Osteoblast (primary cell): Measurements from ENCODE around the gene AIF1L. TPM values are rescaled to one million over a fixed set of nuclear protein-coding genes. Genes with fewer than 3 reads are reported as not detected.

Experiments
- DNase-seq: peaks from one replicate; pipeline ENCODE4 v3.0.0; 2011; ENCODE audit warnings: low spot score, mixed read lengths; ENCODE audit not compliant: insufficient read length; ENCODE audit errors: missing footprints
- H2AFZ ChIP-seq: 2 replicates; pipeline ENCODE4 v1.6.0; 2011; ENCODE audit warnings: mild to moderate bottlenecking, low read length
- H3K27ac ChIP-seq: 2 replicates; pipeline ENCODE4 v1.5.1; 2011; ENCODE audit warnings: mild to moderate bottlenecking, low read depth, low read length, moderate library complexity
- H3K27me3 ChIP-seq: 2 replicates; pipeline ENCODE4 v1.6.0; 2012; ENCODE audit warnings: mild to moderate bottlenecking, control low read depth, inconsistent platforms, low read length, moderate library complexity; ENCODE audit not compliant: insufficient read depth
- H3K36me3 ChIP-seq: 2 replicates; pipeline ENCODE4 v1.5.1; 2011; ENCODE audit warnings: mild to moderate bottlenecking, low read length, control low read depth, moderate library complexity; ENCODE audit not compliant: insufficient read depth
- H3K4me1 ChIP-seq: 2 replicates; pipeline ENCODE4 v1.5.1; 2011; ENCODE audit warnings: mild to moderate bottlenecking, low read length, control low read depth, moderate library complexity; ENCODE audit not compliant: insufficient read depth
- H3K4me2 ChIP-seq: 2 replicates; pipeline ENCODE4 v1.6.0; 2011; ENCODE audit warnings: mild to moderate bottlenecking, low read length; ENCODE audit not compliant: insufficient read depth
- H3K4me3 ChIP-seq: fragments of 200-600 bp; sonication (generic); 3 replicates; pipeline ENCODE4 v1.5.1; 2012; ENCODE audit warnings: mild to moderate bottlenecking, low read length, inconsistent platforms; ENCODE audit not compliant: insufficient read depth
- H3K79me2 ChIP-seq: 2 replicates; pipeline ENCODE4 v1.6.0; 2012; ENCODE audit warnings: mild to moderate bottlenecking, low read length, control low read depth, inconsistent platforms; ENCODE audit not compliant: insufficient read depth
- H3K9me3 ChIP-seq: 2 replicates; pipeline ENCODE4 v1.5.1; 2011; ENCODE audit warnings: low read depth, low read length, control low read depth
- H4K20me1 ChIP-seq: 2 replicates; pipeline ENCODE4 v1.6.0; 2012; ENCODE audit warnings: mild to moderate bottlenecking, low read length, control low read depth; ENCODE audit not compliant: insufficient read depth
- CTCF ChIP-seq: IDR thresholded peaks from 2 replicates; pipeline ENCODE4 v1.5.1; 2011; ENCODE audit warnings: mild to moderate bottlenecking, low read depth, low read length, moderate library complexity; ENCODE audit errors: extremely low read depth
- total RNA-seq: library from RNA; depleted of rRNA; stranded (reverse); fragments of >200 nt; gene quantifications from 2 replicates; pipeline ENCODE4 v1.2.3, GENCODE V29; 2012

Gene AIF1L
- total RNA-seq, 1 donor, result not detected

DNA sequence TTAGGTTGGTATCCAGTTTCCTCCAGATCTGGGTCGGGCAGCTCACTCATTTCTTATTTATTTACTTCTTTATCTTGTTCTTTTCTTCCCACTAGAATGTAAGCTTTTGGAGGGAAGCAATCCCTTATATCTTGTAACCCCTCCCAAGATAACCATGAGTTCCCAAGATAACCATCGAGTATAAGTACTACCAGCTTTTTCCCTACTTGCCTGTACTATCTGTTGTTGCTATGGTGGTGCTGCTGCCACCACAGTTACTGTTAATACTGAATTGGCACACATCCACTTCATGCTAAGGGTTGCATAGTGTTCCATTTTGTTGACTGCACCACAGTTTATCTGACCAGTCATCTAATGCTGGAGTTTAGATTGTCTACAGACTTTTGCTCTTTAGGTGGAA, 48.9 kb downstream of the AIF1L start:
- Histone ChIP-seq H3K27ac (no peak overlapping the region), H3K79me2 (no peaks in the 10 kb centered on the region), H3K4me2 (no peak overlapping the region), H4K20me1 (peaks cover 5% of the 10 kb centered on the region), H3K4me3 (no peak overlapping the region), H3K9me3 (no peaks in the 10 kb centered on the region), H2AFZ (no peak overlapping the region), H3K27me3 (no peaks in the 10 kb centered on the region), H3K36me3 (peaks cover 85% of the 10 kb centered on the region), H3K4me1 (no peaks in the 10 kb centered on the region)
- TF ChIP-seq CTCF, result no peak
- DNase-seq, result no peak

- Histone ChIP-seq H3K4me2 (no peak overlapping the region), H3K4me3 (no peak overlapping the region), H4K20me1 (peaks cover 5% of the 10 kb centered on the region), H3K9me3 (no peaks in the 10 kb centered on the region), H3K36me3 (peaks cover 87% of the 10 kb centered on the region), H3K4me1 (no peaks in the 10 kb centered on the region), H3K79me2 (no peaks in the 10 kb centered on the region), H2AFZ (no peak overlapping the region), H3K27me3 (no peaks in the 10 kb centered on the region), H3K27ac (no peak overlapping the region)
- no peak for TF ChIP-seq CTCF
- DNase-seq, result no peak
Measured at GRCh38 chr9:131146186-131146585, 49.9 kb downstream of the AIF1L start.

DNA sequence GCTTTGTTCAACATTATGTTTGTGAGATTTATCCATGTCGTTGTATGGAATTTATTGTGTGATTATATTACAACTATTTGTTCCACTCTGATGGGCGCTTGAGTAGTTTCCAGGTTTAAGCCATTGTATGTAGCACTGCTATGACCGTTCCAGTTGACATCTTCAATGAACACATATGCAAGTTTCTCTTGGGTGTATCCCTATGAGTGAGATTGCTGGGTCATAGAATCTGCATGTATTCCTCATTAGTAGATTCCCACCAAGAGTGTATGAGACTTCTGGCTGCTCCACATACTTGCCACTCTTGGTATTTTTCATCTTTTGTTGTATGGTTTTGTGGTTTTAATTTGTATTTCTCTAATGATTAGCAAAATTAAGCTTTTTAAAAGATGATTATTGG, 51.9 kb downstream of the AIF1L start:
- Histone ChIP-seq H3K9me3 (no peaks in the 10 kb centered on the region), H3K79me2 (no peaks in the 10 kb centered on the region), H3K27ac (no peak overlapping the region), H3K4me1 (no peaks in the 10 kb centered on the region), H3K36me3 (peaks cover 90% of the 10 kb centered on the region), H3K4me3 (no peak overlapping the region), H2AFZ (no peak overlapping the region), H3K27me3 (no peaks in the 10 kb centered on the region), H3K4me2 (no peak overlapping the region), H4K20me1 (peaks cover 5% of the 10 kb centered on the region)
- no peak for DNase-seq
- no peak for TF ChIP-seq CTCF

DNA sequence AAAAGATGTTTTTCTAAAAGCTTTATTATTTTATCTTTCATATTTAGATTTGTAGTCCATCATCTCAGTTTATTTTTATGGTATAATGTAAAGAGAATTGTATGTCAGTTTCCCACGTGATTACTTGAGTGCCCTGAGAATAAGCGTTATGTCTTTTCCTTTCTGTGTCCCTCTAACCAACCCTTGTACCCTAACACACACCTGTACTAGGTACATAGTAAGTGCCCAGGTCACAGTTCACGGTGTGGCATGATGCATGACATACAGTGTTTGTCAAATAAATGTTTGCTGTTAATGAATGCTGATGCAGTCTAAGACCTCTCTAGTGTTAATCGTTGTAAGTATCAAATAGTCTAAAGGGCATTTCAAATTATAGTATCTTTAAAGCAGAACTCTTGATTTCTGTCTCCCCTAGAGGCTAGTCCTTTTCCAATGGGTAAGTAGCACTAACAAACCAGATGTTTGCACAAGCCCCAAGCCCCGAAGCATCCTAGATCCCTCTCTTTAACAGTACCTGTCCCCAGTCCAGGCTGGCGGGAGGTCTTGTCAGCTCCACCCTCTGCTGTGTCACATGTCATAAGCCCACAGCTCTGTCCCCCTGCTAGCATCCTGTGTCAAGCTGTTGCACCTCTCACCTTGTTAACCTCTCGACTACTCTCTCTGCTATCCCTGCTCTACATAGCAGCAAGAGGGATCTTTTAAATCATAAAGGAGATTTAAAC, 52.8 kb downstream of the AIF1L start:
- H3K27me3 ChIP-seq, result no peaks in the 10 kb centered on the region
- H3K36me3 ChIP-seq, result peaks cover 93% of the 10 kb centered on the region

More for the DNA sequence above, 52.8 kb downstream of the AIF1L start:
- no peak overlapping the region for H3K27ac ChIP-seq
- DNase-seq, result no peak
- no peaks in the 10 kb centered on the region for H3K9me3 ChIP-seq
- no peak overlapping the region for H2AFZ ChIP-seq
- no peak overlapping the region for H3K4me3 ChIP-seq
- no peaks in the 10 kb centered on the region for H3K79me2 ChIP-seq
- TF ChIP-seq CTCF, result no peak
- no peak overlapping the region for H3K4me2 ChIP-seq
- peaks cover 9% of the 10 kb centered on the region for H4K20me1 ChIP-seq
- no peaks in the 10 kb centered on the region for H3K4me1 ChIP-seq
